Hematopoietic multipotent progenitor cell treated with erythropoietin and hydrocortisone succinate and interleukin-3 and kit ligand, for 8 days (in vitro differentiated cells): ENCODE data around the gene AMPD3.
A peak's percentile ranks its signal among the peaks of the same experiment; 100 is the strongest.

Experiments used
- DNase-seq: peaks from one replicate; pipeline ENCODE4 v3.0.0-alpha.2; 2015

The AMPD3 gene

DNA sequence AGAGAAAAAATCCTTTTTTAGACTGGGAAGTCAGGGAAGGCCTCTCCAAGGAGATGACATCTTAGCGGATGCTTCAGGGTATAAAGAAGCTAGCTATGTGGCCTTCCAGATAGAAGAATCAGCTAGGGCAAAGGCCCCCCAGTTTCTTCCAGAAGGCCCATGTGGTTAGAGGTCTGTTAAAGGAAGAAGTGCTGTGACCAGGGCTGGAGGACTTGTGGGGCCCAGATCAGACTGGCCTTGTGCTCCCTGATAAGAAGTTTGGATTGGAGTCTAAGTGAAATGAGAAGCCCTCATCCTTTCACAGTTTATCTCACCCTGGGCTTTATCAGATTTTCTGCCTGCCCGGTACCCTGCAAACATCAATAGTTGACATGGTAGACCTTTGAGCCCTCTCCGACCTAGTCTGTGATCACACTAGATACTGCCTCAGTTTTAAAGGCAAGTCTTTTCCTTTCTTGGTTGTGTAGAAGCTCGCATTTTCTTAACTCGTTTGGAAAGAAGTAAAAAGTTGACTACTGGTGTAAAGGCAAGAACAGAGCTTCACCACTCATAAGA, 7.8 kb downstream of the AMPD3 start:
- no peak for DNase-seq

DNA sequence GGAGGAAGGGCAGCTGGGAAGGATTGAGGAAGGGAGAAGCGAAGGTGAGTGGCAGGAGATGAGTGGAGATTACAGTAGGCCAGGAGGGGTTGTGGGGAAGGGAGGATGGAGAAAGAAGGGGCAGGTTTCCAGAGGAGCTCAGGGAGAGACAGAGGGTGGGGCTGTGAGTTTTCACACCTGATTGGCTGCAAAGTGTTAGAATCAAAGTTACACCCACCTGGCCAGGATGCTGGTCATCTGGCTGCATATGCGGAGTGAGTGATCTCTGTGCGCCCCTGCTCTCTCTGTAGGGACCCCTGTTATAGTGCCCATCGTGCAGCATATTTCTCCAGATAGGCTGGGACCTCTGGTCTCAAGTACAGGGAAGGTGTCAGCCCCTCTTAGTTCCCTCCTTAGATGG, 18.3 kb downstream of the AMPD3 start:
- no peak for DNase-seq

DNA sequence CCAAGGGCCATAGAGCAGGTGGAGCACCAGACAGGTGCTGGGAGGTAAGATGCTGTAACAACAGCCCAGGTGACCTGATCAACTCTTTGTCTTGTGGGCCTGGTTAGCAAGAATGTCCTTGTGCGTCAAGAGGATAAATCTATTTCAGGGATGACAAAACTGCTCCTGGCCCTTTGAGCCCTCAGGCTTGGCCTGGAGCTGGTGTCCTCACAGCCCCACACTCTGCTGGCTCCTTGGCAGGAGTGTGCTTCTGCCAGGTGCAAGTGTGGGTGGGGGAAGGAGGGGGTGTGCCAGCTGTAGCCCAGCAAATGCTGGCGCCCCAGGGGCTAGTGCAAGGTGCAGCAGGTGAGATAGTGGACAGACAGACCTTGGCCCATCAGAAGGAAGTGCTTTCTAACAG, 19.5 kb downstream of the AMPD3 start:
- DNase-seq, result no peak

DNA sequence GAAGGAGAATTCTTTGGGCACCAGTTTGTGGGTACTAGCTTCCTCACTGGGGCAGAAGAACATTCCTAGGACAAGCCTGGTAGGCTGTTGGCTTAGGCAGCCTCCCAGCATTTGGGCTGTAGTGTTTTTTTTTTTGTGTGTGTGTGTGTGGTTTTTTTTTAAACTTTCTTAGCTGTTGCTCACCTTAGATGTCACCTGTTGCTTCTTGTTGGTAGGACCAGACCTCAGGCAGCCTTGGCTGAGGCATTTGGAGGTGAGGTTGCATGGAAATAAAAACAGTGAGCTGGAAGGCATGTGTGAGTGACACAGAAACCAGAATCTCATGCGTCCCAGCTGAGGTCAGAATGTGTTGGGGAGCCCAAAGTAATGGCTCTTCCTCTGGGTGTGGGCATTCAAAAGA, 21.3 kb downstream of the AMPD3 start:
- no peak for DNase-seq

DNA sequence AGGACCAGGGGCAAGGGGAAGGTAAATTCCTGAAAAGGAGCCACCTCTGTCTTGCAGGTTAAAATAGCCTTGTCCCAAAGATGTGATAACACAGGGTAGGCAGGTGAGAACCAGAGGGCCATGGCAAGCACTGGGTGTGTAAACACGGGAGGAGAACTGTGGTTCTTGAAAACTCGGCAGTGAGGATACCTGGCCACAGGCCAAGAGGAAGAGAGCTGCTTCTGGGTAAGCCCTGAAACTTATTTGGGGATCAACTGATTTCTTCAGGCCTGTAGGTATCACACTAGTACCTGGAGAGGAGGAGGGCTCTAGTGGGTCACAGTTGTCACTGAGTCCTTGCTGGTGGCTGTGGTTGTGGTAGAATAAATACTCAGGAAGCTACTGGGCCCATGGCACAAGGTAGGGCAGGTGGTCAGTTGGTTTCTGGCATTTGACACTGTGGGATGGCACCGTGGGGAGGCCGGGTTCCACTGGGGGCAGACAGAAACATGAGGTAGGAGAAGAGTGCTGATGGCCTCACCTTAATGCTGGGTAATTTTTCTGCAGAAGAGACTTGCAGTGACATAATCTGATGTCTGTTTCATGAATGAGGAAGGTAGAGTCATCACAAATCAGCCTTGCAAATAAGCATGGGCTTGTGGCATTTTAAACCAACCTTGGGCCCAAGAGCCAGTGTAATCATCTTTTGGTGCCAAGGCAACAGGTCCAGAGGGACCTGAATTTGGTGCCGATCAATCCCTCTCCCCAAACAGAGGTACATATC, 22.0 kb downstream of the AMPD3 start:
- DNase-seq, result no peak

DNA sequence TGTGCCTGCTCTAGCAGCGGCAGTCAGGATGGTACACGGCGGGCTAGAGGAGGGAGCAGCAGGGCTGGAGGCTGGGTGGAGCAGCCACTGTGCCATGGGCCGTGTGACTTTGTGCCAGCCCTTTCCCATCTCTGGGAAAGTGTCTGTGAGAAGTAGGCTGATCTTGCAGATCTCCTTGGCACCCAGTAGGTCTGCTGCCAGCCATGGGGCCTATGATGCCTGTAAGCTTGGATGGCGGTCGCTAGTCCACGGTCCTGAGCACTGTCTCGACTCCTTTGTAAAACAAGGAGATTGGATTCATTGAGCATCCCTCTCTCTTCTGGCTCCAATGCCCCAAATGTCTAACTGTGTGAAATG, 22.6 kb downstream of the AMPD3 start:
- DNase-seq, result no peak

DNA sequence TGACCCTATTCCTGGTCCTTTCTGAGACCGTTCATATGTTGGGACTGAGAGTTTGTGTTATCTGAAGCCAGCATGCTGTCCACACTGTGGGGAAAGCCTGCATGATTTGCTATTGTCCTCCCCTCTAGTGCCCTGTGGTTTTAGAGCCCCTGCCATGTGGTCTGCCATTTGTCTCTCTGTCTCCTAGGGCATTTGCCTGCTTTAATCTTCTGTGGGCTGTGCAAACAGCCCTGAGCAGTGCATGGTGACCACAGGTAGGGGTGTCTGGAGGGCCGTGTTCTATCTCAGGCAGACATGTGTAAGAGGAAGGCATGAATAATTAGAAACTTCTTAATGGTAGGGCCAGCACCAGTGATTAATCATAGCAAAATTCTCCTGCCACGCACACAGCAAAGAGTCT, 23.0 kb downstream of the AMPD3 start:
- peak; percentile 65 for DNase-seq

DNA sequence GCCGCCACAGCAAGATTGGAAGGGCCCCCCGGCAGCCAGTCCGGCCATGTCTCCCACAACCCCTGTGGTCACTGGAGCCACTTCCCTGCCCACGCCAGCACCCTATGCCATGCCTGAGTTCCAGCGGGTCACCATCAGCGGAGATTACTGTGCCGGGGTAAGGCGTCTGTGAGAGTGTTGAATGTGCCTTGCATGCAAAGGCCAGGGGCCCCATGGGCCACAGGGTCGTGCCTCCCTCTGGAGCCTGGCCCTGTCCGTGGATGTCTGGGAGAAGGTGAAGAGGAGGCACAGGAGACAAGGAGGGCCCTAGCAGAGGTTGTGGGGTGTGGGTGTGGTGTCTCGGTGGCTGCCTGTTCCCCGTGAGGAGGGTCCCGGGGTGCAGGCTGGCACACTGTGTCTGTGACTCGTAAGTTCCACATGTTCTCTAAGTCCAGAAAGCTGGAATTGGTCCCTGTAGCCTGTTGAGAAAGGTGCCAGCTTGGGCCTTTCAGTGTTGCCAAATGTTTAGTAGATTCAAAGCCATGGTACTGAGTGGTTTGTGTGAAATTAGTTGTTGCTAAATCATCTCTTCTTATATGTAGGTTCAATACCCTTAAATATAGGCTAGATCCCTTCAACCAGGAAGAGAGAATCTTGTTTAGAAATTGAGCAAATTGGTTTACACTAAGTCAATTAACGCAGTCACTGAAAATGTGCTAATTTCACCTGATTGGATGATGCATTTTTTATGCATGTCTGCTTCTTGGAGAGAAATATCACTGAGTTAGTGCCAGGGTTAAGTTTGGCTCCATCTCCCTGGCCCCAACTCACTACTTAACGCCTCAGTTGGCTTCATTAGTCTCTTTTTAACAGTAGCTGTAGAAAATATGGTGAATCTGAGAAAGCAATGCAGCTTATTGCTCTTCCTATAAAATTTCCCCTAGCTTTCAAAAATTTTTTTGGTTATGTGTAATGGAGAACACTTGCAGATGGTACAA, 23.8 kb downstream of the AMPD3 start:
- DNase-seq, result no peak

DNA sequence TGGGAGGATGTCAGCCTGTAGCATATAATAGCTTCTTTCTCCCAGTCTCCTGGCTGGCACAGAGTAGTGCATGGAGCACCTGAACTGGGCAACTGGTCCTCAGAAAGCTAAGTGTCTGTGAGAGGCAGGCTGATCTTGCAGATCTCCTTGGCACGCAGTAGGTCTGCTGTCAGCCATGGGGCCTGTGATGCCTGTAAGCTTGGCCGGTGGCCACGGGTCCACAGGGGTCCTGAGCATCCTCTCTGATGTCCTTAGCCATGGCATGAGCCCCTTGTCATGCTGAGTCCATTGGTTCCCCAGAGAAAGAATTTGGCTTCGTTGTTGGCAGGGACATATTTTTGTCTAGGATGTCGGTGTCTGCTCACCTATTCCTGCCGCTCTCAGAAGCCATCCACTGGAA, 25.0 kb downstream of the AMPD3 start:
- DNase-seq, result no peak

DNA sequence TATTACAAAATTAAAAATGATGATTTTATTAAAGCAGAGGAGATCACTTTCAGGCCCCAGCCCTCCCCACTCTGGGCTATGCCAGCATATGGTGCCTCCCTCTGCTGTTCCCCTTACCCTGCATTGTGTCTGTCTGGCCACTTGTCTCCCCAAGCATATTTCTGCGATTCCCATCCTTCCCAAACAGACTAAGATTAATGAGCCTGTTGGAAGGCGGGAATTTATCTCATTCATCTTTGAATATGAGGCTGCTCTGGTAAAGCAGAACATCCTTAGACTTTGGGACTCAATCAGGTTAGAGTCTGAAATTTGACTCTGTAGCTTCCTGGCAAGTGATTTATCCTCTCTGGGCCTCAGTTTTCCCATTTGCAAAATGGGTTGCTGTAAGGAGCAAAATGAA, 25.7 kb downstream of the AMPD3 start:
- no peak for DNase-seq

DNA sequence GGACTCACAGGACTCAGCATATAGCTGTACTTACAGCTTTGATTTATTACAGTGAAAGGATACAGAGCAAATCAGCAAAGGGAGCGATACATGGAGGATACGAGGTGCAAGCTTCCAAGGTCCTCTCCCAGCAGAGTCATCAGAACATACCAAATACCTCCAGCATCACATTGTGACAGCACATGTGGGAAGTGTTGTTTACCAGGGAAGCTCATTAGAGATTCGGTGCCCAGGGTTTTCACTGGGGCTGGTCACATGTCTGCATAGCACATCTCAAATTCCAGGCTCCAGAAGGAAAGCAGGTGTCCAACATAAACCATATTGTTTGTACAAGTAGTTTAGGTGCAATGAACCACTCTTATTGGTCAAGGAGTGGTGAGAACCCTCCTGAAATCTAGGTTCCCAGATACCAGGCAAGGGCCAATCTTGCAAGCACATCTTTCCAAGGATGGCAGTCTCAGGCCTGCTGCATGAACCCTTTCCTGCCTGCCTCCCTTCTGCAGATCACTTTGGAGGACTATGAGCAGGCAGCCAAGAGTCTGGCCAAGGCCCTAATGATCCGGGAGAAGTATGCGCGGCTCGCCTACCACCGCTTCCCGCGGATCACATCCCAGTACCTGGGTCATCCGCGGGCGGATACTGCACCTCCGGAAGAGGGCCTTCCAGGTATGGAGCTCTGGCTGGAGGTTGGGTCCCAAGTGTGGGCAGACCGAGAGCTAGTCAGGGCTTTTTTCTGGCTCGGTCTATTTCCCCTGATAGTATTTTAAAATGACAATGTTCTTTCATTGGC, 26.7 kb downstream of the AMPD3 start:
- DNase-seq, result no peak

DNA sequence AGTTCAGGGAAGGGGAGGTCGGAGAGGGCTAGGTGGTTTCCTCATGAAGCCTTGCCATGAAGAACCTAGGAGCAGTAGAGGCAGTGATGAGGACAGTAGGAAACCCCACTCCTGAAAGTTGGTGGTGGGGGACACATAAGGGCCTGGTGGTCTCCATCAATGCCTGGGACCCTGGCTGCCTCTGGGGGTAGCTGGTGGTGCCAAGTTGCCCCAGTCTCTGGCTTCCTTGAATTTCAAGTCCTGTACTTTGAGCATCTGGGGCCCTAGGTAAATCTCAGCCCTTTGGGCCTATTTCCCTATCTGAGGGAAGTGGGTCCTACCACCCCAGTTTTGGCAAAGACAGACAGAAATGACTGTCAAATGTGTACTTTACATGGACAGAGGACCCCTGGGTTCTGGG, 28.1 kb downstream of the AMPD3 start:
- no peak for DNase-seq

DNA sequence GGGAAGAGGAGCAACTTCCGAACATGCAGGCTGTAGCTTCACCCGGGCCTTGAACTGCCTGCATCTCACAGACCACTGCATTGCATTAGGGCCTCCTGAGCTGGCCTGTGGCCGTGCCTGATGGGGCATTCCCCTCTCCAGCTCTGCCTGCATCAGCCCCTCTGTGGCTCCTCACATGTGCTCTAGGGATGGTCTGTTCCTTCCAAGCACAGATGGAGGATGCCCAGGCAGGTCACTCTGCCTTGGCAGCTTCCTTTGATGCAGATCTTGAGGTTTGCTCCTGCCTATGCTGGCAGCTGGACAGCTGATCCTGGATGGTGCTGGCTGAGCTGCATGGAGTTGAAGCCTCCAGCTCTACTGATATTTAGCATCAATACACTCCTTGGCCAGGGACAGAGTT, 28.5 kb downstream of the AMPD3 start:
- no peak for DNase-seq

DNA sequence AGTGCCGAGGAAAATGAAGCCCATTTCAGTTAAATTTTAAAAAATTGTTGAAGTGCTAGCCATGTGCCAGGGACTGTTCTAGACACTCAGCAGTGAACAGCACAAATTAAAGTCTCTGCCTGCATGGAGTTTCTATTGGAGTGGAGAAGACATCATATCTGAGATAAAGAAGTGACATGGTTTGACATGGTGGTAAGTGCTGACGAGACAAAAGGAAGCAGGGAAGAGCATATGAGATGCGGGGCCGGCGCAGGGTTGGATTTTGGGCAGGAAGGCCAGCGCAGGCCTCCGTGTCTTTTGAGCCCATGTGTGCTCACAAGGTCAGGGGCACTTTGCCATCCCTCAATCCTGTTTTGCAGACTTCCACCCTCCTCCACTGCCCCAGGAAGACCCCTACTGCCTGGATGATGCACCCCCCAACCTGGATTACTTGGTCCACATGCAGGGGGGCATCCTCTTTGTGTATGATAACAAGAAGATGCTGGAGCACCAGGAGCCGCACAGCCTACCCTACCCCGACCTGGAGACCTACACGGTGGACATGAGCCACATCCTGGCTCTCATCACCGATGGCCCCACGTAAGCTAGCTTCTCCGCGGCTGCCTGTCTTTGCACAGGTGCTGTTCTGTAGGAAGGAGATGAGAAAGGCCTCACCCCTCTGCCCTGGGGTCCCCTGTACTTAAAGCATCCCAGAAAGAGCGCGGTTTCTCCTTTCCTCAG, 29.6 kb downstream of the AMPD3 start:
- no peak for DNase-seq

DNA sequence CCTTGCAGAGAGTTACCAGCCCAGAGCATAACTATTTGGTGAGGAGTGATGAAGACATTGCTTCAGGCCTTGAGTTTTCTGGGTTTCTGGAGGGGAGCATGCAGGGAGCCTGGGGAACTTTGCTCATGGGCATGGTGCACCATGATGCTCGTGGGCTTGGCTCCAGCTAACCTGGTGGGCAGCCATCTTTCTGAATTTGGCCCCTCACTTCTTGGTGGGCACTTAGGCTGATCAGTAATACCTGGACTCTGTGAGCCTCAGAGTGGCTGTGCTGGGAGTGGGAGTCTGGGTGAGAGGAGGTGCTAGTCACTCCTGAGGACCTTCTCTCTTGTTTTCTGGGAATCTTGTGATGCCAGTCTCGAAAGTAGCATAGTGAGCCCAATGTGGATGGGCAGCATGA, 30.6 kb downstream of the AMPD3 start:
- no peak for DNase-seq

DNA sequence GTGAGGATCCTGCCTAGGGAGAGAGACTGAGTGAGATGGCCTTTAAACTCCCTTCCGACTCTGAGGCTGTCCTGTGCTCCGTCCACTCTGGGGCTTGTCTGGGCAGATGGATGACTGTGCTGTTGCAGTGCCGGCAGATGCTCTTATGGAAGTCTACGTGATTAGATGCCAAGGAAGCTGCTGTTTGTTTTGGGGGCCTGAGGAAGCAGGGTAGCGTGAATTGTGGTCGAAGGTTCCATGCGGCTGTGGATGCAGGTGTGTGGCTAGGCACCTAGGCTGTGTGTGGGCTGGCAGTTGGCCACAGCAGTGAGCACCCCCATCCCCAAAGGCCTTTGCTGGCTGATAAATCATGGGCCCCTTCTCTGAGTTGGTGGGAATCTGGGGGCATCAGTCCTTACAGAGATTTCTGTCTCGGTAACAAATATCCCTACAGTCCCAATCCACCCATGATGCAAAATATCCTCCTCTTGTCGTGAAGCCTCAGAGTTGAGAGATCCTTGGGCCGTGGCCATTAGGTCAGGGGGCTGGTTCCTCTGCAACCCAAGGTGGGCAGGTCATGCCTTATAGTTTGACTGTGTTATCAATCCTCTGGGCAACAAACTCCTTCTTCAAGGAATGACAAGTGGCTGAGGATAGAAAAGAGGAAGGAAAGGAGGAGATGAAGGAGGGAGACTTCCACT, 31.2 kb downstream of the AMPD3 start:
- no peak for DNase-seq

DNA sequence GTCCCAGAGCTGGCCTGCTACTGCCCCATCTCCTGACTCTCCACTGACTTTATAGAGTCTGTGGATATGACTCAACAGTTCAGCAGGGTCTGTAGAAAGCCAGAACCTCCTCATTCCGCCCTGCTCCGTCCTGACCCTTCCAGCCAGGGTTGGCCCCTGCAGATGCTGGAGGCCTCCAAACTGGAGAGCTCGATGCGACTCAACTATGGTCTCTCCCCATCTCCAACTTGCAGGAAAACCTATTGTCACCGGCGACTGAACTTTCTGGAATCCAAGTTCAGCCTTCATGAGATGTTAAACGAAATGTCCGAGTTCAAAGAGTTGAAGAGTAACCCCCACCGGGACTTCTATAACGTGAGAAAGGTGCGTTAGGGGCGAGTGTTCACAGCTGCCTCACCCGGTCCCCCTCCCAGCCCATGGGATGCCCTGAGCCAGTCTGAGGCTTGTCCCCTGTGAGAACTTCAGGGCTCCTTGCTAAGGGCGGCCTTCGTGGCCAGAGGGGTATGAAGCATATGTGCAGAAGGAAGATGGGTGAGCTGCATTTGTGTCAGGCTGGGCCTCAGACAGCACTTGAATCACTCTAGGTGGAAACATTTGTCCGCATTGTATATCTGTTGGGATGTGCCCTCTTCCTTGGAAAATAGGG, 32.1 kb downstream of the AMPD3 start:
- no peak for DNase-seq

DNA sequence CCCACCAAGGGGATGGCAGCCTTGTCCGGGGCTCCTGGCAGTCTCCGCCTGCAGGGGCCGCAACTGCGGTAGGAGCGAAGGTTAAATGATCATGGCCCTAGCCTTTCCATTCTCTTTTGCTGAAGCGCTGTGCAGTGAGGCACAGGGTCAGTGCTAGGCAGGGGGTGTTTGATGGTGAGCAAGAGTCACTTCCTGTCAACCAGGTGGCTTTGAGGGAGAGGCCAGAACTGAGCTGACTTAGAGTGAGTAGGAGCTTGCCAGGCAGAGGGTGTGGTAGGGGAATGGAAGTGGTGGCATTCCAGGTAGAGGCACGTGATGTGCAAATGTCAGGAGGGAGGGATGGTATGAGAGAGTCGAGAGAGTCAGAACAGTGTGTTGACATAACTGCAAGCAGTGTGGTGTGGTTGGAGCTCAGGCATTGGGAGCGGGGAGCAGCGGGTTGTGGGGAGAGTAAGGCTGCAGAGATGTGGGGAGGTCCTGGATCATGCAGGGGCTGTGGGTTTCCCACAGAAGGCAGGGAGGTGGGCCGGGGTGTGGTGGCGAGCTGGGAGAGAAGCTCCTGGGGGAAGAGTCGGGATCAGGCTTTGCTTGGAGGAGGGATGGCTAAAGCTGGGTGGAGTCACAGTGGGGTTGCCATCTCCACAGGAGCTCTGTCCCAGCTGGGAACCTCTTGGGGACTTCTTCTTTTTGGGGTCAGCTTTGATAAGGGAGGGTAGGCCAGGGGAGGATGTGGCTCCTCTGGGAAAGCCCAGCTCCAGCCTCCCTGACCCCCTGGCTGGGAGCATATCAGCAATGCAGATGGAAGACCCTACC, 33.3 kb downstream of the AMPD3 start:
- DNase-seq, result no peak

DNA sequence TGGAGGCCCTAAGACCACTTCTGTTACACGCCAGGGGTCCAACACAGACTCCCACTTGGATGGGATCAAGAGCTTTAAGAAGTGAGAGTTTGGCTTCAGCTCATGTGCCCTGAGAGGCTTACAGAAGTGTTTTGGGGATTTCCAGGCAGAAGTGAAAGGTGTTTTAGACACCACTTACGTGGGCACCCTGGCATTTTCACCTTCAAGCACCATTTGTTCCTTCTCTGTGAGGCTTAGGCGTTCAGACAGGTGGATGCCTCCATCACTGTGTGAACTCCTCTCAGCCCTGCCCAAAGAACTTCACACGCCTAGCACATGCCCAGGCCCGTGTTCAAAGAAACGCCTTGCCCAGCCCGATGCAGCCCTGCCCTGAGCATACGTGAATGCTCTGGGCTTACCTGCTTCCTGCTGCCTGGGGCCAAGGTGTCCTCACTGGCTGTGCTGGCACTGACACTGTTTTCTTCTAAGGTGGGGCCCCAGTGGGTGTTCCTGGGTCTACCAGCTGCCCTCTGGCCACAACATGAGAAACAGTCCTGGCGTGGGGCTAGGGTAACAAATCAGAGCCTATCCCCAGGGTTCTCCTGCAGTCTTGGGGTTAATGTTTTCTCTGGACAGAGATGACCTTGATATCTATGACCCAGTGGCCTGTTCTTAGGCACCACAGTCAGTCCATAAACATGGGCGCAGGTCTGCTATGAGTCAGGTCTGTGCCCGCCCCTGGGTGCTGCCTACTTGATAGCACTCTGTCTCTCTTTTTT, 34.0 kb downstream of the AMPD3 start:
- no peak for DNase-seq

DNA sequence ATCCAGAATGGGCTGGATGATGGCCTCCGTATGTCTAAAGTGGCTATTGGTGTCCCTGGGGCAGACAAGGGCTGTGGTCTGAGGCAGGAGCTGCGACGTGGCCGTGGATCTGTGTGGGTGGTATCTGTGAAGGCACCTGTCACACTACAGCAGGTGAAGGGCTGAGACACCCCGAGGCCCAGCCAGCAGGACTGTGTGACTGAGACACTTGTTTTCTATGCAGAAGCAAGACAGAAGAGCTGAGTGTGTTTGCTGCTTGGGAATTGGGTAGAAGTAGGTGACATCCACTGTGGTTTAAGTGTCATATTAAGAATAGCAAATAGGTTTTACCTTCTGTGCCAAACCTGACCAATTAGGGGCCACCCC, 35.0 kb downstream of the AMPD3 start:
- DNase-seq, result no peak
